Keratinocyte (primary cell): ENCODE data around the gene VCX3B. TPM values are rescaled to one million over a fixed set of nuclear protein-coding genes. Genes with fewer than 3 reads are reported as not detected.

Source experiments
- DNase-seq: peaks from one replicate; pipeline ENCODE4 v3.0.0-alpha.2; 2011; ENCODE audit warnings: low read depth, missing footprints, low spot score
- FAIRE-seq: peaks from 2 replicates; lab custom pipeline; 2011; peaks lifted over from hg19 to GRCh38; lab: Jason Lieb, UNC
- H2AFZ ChIP-seq: 2 replicates; pipeline ENCODE4 v1.6.0; 2012; ENCODE audit warnings: low read length, control low read depth, inconsistent platforms; ENCODE audit not compliant: control insufficient read depth
- H3K27ac ChIP-seq: 2 replicates; pipeline ENCODE4 v1.5.1; 2011; ENCODE audit warnings: low read length; ENCODE audit not compliant: control insufficient read depth, insufficient read depth
- H3K27me3 ChIP-seq: 3 replicates; pipeline ENCODE4 v1.6.0; 2011; ENCODE audit warnings: low read length; ENCODE audit not compliant: control insufficient read depth, insufficient read depth; ENCODE audit errors: extremely low read depth
- H3K36me3 ChIP-seq, 2 experiments: 2 replicates in 1 of 2; 3 replicates in 1 of 2; pipeline ENCODE4 v1.5.1; 2011; ENCODE audit warnings: low read length in 2 of 2, mild to moderate bottlenecking in 1 of 2; ENCODE audit not compliant: control insufficient read depth in 2 of 2, insufficient read depth in 2 of 2; ENCODE audit errors: extremely low read depth in 1 of 2
- H3K4me1 ChIP-seq: 3 replicates; pipeline ENCODE4 v1.5.1; 2011; ENCODE audit warnings: low read length; ENCODE audit not compliant: control insufficient read depth, insufficient read depth; ENCODE audit errors: extremely low read depth
- H3K4me2 ChIP-seq: 3 replicates; pipeline ENCODE4 v1.6.0; 2011; ENCODE audit warnings: low read depth, low read length; ENCODE audit not compliant: control insufficient read depth, insufficient read depth; ENCODE audit errors: extremely low read depth
- H3K4me3 ChIP-seq, 3 experiments: fragments of 200-600 bp in 1 of 3; sonication (generic) in 1 of 3; 2 replicates in 2 of 3; 3 replicates in 1 of 3; pipeline ENCODE4 v1.5.1; 2011 to 2016; ENCODE audit warnings: low read length in 3 of 3, mild to moderate bottlenecking in 3 of 3, control low read depth in 2 of 3, inconsistent platforms in 1 of 3, low read depth in 1 of 3, mixed read lengths in 1 of 3, mixed run types in 1 of 3, moderate library complexity in 1 of 3; ENCODE audit not compliant: control insufficient read depth in 2 of 3, insufficient read depth in 2 of 3; ENCODE audit errors: extremely low read depth in 1 of 3
- H3K79me2 ChIP-seq: 2 replicates; pipeline ENCODE4 v1.6.0; 2012; ENCODE audit warnings: low read length; ENCODE audit not compliant: control insufficient read depth, insufficient read depth
- H3K9ac ChIP-seq: 3 replicates; pipeline ENCODE4 v1.6.0; 2011; ENCODE audit warnings: low read length; ENCODE audit not compliant: control insufficient read depth, insufficient read depth; ENCODE audit errors: extremely low read depth
- H3K9me1 ChIP-seq: 3 replicates; pipeline ENCODE4 v1.6.0; 2011; ENCODE audit warnings: low read length; ENCODE audit not compliant: control insufficient read depth, insufficient read depth; ENCODE audit errors: extremely low read depth
- H3K9me3 ChIP-seq: 2 replicates; pipeline ENCODE4 v1.5.1; 2012; ENCODE audit warnings: low read depth, low read length; ENCODE audit not compliant: control insufficient read depth
- H4K20me1 ChIP-seq: 3 replicates; pipeline ENCODE4 v1.6.0; 2011; ENCODE audit warnings: low read length; ENCODE audit not compliant: control insufficient read depth, insufficient read depth; ENCODE audit errors: extremely low read depth
- CTCF ChIP-seq, 3 experiments: IDR thresholded peaks in 1 of 3; conservative IDR thresholded peaks in 1 of 3; optimal IDR thresholded peaks in 1 of 3; 2 replicates in 2 of 3; 3 replicates in 1 of 3; pipeline versions ENCODE3 to v1.5.1; 2011; ENCODE audit warnings: low read length in 3 of 3, mild to moderate bottlenecking in 3 of 3, moderate library complexity in 2 of 3, control low read depth in 1 of 3, inconsistent platforms in 1 of 3; ENCODE audit not compliant: insufficient read depth in 2 of 3; ENCODE audit errors: extremely low read depth in 1 of 3
- EZH2 ChIP-seq: IDR thresholded peaks from one replicate; pipeline ENCODE4 v1.6.1; 2012; ENCODE audit warnings: inconsistent platforms, mild to moderate bottlenecking, low read length, moderate library complexity
- dilution Hi-C: fragments of 300-500 bp; cut with MboI; formaldehyde crosslinking; loops from one replicate; pipeline ENCODE4 v1.7.0; 2020; ENCODE audit warnings: low sequenced_read_pairs; ENCODE audit not compliant: extremely low pct_ligation_motif_present
- polyA plus RNA-seq, 5 experiments: library from polyadenylated mRNA; depleted of rRNA in 3 of 5; stranded (reverse) in 3 of 5; stranded (forward) in 1 of 5; unstranded in 1 of 5; fragments of >200 nt; gene quantifications; 1 replicate in 1 of 5; 2 replicates in 3 of 5; 3 replicates in 1 of 5; pipeline versions ENCODE4 v1.2.1 to v1.2.3, GENCODE V29; 2011 to 2012; ENCODE audit warnings: missing spikeins in 2 of 5, low read depth in 1 of 5, low replicate concordance in 1 of 5

VCX3B gene
- polyA plus RNA-seq, 1 donor (not counting 4 experiments of a cell fraction or from before 2014, with no cell fraction given), result not detected

- DNase-seq (no peak), FAIRE-seq (no peak)
- Histone ChIP-seq H4K20me1 (no peaks in the 10 kb centered on the region), H3K9me1 (no peaks in the 10 kb centered on the region), H3K9ac (no peak overlapping the region), H3K27ac (no peak overlapping the region), H3K79me2 (no peaks in the 10 kb centered on the region), H3K4me3 (no peak overlapping the region), H3K27me3 (no peaks in the 10 kb centered on the region), H3K4me2 (no peak overlapping the region), H3K4me1 (peaks cover 3% of the 10 kb centered on the region), H3K9me3 (no peaks in the 10 kb centered on the region), H3K36me3 (no peaks in the 10 kb centered on the region), H2AFZ (no peak overlapping the region)
- dilution Hi-C loops, result no loop called here
- TF ChIP-seq EZH2 (no peak), CTCF (optimal IDR thresholded peaks at IDR 0.05 in 1 of 3, IDR thresholded peaks at IDR 0.05 in 1 of 3, conservative IDR thresholded peaks at IDR 0.05 in 1 of 3; ENCODE audit: extremely low read depth in 1 of 3, insufficient read depth in 2 of 3, low read length in 3 of 3) (no peak)
These were observed 39.8 kb downstream of the VCX3B start for GRCh38 chrX:8504451-8504850.
